ENCODE data around the gene TSFM.
"Not testable (repeated sequence)": the region's sequence is repeated elsewhere in the genome, so short reads cannot be mapped to it uniquely, and the experiment has no call there.

TSFM gene

DNA sequence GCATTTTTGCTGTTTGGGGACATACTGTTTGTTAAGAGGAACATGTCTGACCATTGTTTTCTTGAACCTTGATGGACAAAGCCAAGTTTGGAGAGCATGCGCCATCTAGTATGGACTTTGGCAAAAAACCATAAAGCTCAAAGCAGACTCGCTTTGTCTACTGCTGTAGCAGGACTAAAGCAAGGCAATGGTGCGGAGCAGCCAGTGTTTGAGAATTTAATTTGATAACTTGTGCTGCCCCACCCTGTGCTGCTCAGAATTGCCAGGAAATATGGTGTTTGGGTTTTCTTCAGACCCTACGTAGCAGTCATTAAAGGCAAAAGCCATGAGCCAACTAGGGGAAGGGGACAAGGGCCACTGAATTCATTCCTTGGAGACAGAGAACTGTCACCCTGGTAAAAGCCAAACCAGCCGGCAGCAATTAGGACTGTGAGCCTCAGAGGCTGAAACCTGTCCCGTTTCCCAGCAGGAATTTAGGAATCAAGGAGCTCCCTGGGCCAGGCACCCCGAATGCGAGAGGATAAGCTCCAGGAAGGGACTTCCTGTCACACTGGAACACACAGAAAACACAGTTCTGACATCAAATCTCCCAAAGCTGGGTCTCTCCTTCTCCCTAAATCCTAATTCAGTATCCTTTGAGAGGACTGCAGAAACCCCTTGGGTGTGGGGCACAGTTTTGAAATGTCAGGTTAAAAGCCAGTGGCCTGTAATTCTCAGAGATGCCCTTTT lies 34.8 kb downstream of the TSFM start:
- no peak for DNase-seq

GRCh38 chr12:57817990-57818331 lies 35.4 kb downstream of the TSFM start:
- not testable (repeated sequence) for DNase-seq

GRCh38 chr12:57820119-57820518 lies 37.5 kb downstream of the TSFM start:
- DNase-seq, result not testable (repeated sequence)

- not testable (repeated sequence) for DNase-seq
These were observed 38.4 kb downstream of the TSFM start for GRCh38 chr12:57821015-57821414.

GRCh38 chr12:57821474-57822214 lies 39.1 kb downstream of the TSFM start:
- DNase-seq, result no peak

DNA sequence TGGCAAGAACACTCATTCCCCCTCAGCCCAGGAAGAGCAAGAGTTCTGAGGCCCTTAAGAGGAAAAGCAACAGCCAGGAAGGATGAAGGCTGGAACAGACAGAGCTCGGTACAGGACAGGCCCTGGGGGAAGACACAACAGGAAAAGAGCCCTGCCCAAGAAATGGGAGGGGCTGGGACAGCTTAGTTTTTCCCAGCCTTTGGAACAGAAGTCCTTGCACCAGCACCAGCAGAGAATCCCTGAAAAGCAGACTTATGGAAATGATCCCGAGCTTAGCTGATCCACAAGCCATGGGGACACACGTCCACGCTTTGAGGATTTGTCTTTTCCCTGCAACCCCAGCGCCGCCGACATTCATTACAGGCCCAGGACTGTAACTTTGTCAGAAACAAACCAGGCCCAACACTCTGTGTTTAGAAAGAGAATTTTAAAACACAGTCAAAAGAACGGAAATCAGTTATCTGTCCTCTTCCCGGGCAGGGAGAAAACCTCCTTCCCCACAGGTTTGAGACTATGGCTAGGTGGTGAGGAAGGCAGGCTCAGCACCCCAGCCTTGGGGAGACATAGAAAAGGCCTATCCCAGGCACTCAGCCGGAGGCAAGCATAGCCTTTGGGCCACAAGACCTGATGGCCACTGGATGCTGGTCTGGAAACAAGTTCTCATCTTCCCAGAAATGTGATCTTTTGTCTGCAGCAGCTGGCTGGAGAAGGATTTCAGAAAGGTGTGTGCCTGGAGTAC lies 40.0 kb downstream of the TSFM start:
- DNase-seq, result no peak

- no peak for DNase-seq
These were observed 40.7 kb downstream of the TSFM start for GRCh38 chr12:57823131-57823907.

DNA sequence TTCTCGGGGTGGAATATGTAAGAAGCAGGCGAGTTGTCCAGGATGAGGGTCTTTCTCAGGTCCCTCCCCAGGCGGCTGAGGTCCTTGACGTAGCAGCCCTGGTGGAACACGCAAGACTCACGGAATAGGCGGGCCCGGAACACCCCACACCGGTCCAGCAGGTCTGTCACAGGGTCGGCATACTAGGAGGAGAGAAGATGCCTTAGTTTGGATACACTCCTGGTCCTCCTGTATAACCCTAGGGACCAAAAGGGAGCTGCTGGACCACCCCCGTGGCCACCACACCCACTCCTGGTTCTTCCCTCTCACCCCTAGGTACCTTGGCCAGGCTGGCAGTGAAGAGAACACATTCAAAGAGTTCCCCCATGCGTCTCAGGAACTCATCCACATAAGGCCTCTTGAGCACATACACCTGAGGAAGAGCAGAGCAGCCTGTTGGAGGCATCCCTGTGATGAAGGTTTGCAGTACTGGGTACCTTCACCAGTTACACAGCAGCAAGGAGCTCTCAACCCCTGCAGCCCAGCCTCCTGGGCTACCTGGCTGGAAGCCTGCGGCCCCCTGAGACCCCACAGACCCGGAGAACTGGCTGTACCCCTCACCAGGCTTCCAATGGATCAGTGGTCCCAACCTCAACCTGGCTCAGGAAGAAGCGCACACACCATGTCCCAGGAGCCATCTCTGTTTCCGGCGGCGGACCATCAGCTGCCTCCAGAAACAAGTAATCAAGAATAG lies 41.5 kb downstream of the TSFM start:
- no peak for DNase-seq

DNA sequence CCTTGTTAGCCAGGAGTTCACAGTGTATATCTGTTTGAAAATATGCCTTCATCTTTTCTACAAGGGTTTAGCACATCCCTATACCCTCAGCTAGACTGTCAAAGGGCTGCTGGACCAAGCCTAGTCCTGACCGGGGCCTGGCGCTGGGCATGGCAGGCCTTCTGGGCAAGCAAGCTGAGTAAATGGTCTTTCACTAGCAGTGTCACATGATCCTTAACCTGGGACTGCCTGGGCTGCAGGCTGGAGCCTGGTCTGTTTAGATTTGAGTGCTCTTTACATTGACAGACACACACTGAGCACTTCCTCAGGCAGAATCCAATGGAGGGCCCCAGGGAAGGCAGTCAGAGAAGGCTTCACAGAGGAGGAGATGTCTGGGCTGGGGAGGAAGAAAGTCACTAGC lies 42.9 kb downstream of the TSFM start:
- no peak for DNase-seq

DNA sequence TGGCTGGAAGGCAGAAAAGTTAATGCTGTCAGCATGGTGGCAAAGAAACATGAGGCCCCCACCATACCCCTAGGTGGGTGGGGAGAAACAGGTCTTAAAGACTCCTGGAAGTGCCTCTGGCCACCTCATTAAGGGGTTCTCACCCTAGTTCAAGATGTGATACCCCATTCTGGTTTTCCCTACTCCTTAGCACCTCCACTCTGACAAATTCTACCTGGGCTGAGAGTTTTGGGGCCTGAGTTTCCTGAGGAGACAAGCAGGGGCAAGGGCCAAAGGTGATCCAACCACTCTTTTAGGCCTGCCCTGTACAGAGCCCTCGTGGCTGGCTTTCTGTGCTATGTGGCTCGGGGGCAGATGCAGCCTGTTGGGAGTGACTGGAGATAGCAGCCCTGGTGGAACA lies 43.8 kb downstream of the TSFM start:
- DNase-seq, result no peak

DNA sequence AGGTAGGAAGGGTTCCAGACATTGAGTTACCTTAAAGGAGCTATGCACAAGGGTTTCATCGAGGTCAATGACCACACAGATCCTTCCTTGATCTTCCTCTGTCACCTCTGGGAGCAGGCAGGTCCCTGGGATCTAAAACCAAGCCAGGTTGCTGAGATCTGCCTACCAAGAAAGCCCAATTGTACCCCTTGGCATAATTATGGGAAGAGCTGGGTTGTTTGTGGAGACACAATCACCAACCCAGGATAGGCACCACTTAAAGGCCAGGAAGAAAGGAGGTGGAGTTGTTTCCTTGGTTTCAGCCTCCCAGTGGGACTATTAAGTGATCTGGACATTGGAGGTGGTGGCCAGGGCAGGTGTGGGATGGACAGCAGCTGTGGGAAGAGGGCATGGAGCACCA lies 44.4 kb downstream of the TSFM start:
- no peak for DNase-seq

DNA sequence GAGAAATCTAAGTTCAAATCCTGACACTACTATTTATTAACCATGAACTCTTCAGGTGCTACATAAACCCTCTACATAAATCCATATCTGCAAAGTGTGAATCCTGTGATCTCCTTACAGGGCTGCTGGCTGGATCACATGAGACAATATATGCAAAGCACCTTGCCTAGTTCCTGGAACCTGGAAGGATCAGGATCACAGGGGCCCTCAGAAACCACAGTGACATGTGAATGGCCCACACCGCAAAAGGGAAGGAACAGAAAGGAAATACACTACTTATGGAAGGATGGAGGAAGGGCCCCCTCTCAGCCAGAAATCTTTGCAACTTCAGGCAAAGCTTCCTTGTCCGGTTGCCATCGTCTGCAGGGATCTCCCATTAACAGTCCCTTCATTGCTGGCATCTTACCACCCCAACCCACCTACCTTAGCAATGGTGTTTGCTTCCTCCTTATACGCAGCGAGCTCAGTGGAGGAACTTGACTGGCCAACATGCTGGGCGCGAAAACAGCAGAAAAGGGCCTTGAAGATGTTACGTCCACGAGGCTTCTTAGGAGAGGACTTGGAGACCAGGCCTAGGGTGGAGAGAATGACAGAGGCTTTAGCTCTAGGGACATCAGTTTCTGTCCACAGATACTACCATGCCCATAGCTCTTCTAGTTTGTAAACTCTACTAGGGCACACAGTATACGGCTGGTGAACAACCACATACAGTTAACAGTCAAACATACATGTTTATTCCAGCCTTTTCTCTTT lies 46.6 kb downstream of the TSFM start:
- no peak for DNase-seq

DNA sequence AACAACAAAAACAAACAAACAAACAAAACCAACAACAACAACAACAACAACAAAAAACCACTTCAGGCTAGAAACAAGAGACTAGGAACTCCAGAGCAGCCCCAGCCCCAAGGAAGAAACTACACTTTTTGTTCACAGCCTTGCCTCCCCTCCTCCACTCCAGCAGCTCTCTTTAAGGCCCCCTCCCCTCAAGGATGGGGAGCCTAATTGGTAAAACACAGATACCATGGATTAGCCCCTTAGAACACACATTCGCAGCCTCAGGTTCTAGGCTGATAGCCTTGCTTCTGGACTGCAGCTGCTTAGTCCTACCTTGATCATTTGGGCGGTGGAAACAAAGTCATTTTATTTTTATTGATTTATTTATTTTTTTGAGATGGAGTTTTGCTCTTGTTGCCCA lies 47.8 kb downstream of the TSFM start:
- DNase-seq, result no peak

DNA sequence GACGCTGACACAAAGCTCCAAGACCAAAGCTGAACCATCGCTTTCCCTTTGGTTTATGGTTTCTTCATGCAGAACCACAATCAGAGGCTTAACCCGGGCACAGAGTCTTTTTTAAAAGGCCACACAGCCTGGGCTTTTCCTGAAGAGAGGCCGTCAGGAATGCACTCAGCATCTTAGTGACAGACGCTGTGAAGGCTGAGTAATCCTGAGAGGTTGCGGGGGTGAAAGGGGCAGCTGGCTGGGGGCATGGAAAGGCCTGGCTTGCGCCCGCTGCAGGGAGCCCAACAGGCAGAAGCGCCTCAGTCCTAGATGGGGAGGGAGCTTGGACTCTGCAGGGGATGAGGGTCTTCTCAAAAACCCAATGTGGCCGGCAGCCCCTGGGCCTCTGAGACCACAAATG lies 50.4 kb downstream of the TSFM start:
- DNase-seq, result no peak

GRCh38 chr12:57833672-57834071 lies 51.1 kb downstream of the TSFM start:
- no peak for DNase-seq

DNA sequence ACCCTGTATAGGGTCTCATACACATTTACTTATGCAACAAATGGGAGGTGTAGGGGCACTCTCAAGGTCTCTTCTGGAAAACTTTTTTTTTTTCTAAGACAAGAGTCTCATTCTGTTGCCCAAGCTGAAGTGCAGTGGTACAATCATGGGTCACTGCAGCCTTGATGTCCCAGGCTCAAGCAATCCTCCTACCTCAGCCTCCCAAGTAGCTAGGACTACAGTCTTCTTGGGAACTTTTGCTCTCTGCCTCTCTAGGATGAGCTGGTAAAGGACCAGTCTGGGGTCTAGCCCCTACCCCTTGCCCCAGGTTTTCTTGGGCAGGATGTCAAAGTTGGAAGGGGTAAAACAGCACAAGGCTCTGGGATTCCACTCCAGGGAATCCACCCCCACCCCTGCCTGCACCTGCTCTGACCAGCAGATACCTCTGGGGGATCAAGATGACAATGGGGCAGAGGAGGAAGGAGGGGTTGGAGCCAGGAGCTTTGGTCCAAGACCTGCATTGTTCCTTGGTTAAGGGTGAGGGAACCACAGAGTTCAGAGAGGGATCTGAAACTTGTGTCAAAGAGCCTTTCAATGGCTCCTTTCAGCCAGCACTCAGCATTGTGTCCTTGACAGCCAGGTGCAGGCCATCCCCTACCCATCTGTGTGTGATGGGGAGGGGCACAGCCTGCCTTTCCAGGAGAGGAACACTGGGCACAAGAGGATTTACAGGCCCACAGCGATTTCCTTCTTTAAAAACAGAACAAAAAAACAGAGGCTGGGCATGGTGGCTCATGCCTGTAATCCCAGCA lies 51.7 kb downstream of the TSFM start:
- peak; percentile 68 for DNase-seq

DNA sequence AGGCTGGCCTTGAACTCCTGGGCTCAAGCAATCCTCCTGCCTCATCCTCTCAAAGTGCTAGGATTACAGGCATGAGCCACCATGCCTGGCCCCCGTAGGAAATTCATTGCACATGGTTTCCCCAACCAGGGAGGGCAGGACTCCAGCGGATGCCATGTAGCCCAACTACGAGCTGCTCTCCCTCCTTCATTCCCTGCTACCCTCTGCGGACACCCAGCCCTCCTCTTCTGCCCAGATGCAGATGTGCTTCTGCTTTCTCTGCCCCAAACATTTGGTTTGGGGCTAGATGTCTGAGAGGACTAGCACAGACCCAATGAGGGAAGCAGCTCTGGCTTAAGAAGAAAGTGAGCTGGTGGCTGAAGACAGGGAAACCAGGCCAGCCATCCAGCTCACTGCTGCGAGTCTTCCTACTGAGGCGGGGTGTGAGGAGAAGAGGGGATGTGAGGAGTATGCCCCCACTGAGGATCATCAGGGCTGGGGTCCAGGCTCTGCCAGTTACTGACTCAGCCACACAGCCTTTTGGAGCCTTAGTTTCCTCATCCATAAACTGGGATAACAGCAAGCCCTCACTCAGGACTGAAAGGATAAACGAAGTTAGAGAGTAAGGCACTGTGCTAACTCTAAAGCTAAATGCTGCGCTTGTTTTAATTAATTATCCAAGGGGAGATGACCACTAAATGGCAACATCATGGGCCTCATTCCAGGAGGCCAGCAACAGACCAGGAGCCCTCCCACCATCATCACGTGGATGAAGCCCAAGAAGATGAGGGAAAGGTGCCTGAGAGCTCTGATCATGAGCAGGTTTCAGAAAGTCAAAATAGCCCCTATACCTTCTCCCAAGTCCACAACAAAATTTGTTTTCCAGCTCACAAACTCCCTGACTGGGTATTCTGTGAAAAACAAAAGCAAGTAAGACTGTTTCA lies 53.0 kb downstream of the TSFM start:
- no peak for DNase-seq

- peak; percentile 46 for DNase-seq
These were observed 54.1 kb downstream of the TSFM start for GRCh38 chr12:57836442-57837375.

Measured in NCI-H345 (cell line).